ENCODE results near the gene CDH12.
"Not testable (repeated sequence)": the region's sequence is repeated elsewhere in the genome, so short reads cannot be mapped to it uniquely, and the experiment has no call there.

CDH12 gene

GRCh38 chr5:22549876-22550671 lies 303.1 kb downstream of the CDH12 start:
- no peak for DNase-seq

- DNase-seq: no peak
Measured at GRCh38 chr5:22542340-22542739, 310.8 kb downstream of the CDH12 start.

- DNase-seq: no peak
Measured at GRCh38 chr5:22541037-22541436, 312.1 kb downstream of the CDH12 start.

- DNase-seq: no peak
Measured at GRCh38 chr5:22539762-22540161, 313.4 kb downstream of the CDH12 start.

GRCh38 chr5:22531986-22532385 lies 321.2 kb downstream of the CDH12 start:
- no peak for DNase-seq

DNA sequence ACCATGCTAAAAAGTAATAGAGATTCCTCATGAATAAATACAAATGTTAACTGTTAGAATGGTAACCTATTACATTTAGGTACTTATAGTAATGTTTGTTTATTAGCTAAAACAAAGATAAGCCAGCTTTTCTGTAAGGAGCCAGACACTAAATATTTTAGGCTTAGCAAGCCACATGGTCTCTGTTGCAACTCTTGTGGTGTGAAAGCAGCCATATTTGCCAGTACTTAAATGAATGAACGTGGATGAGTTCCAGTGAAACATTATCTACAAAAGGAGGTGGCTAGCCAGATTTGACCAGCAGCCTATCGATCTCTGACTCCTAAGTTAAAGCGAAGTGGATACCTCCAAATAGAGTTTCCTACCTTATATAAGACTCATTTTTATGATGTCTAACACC lies 331.6 kb downstream of the CDH12 start:
- DNase-seq: no peak

DNA sequence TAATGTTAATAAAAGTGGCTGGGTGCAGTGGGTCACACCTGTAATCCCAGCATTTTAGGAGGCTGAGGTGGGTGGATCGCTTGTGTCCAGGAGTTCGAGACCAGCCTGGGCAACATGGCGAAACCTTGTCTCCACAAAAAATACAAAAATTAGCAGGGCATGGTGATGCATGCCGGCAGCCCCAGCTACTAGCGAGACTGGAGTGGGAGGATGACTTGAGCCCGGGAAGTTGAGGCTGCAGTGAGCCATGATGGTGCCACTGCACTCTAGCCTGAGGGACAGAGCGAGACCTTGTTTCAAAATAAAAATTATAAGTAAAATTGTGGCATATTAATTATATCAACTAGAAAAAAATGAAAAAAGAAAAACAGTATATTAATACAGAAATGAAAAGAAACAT lies 336.6 kb downstream of the CDH12 start:
- not testable (repeated sequence) for DNase-seq

GRCh38 chr5:22514231-22514630 lies 338.9 kb downstream of the CDH12 start:
- DNase-seq: no peak

DNA sequence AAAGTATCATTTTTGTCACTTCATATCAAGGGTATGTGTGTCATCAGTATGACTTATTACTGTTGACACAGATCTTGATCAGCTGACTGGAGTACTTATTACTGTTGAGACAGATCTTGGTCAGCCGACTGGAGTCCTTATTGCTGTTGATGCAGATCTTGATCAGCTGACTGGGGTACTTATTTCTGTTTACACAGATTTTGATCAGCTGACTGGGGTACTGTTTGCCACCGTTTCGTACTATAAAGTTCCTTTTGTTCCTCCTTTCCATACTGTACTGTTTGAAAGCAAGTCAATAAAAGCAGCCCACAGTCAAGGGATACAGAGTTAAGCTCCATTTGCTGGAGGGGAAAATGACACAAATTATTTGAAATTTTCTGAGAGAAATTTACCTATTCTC lies 347.3 kb downstream of the CDH12 start:
- DNase-seq: no peak

GRCh38 chr5:22504411-22504810 lies 348.7 kb downstream of the CDH12 start:
- no peak for DNase-seq

- no peak for DNase-seq
Measured at GRCh38 chr5:22500556-22500955, 352.6 kb downstream of the CDH12 start.

DNA sequence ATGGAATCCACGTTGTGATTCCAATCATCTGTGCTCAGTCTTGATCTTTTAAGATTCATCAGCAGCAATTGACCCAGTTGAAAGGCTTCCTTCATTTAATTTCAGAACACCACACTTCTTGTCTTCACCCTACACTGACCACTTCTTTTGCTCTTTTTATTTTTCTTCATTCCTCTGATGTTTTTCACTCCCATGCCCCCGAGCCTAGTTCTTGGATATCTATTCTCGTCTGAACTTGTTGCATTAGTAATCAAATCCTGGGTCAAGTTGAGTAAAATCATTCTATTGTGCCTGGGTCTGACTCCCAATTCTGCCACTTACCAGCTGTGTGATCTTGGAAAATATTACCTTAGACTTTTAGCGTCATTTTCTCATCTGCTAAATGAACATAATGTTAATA lies 356.5 kb downstream of the CDH12 start:
- DNase-seq: no peak

- DNase-seq: no peak
Measured at GRCh38 chr5:22495016-22495720, 358.0 kb downstream of the CDH12 start.

- DNase-seq: no peak
Measured at GRCh38 chr5:22488427-22488826, 364.7 kb downstream of the CDH12 start.

DNA sequence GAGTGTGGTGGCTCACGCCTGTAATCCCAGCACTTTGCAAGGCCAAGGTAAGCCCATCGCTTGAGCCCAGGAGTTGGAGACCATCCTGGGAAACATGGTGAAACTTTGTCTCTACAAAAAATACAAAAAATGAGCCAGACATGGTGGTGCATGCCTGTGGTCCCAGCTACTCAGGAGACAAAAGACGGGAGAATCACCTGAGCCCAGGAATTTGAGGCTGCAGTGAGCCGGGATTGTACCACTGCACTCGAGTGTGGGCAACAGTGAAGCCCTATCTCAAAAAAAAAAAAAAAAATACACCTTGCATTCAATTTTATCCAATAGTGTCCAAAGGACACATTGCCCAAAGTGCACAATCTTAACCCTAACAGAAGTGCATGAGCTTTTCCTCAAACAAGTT lies 372.8 kb downstream of the CDH12 start:
- DNase-seq: no peak

DNA sequence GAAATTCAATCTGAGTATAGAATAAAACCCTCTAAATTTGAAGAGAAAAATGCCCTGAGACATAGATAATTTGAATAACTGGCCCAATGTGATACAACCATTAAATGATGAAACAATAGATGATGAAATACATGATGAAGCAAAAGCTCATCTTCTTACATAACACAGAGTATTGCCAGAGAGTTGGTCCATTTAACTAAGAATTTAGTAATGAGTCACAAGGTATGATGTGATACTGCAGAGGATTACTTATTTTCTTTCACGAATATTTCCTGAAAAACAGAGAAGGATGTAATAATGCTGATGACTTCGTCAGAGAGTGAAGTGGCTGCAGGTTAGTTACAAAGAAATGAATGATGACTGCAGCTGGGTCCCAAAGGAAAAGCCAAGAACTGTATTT lies 379.3 kb downstream of the CDH12 start:
- no peak for DNase-seq

DNA sequence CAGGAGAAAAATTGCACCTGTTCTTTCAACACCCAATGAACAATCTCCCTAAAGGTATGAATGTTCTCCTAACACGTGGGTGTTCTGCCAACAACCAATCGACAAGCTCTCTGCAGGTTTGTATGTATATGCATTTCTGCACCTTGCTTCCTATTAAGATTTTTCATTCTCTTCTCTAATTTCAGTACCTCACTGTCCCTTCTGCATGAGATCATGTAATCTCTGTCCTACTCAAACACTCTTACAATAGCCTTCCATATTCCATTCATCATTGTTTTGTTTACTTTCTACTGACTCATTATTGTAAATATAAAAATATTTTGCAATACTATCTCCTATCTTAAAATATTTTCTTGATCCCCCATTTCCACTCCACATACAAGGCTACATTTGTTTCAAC lies 382.0 kb downstream of the CDH12 start:
- no peak for DNase-seq

- no peak for DNase-seq
Measured at GRCh38 chr5:22470408-22470807, 382.7 kb downstream of the CDH12 start.

DNA sequence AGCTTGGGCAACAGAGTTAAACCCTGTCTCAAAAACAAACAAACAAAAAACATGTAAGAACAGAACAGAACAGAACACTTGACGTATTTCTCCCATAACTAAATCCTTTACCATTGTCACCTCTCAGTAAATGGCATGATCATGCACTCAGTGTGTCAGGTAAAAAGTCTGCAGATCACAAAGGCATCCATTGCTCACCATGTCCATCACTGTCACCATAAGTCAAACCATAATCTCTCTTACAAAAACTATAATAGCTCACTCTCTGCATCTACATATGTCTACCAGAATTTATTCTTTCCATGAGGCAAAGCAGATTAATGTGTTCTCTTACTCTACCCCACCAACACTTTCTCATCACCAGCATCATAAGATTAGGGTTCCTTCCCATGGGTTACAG lies 387.5 kb downstream of the CDH12 start:
- DNase-seq: no peak

DNA sequence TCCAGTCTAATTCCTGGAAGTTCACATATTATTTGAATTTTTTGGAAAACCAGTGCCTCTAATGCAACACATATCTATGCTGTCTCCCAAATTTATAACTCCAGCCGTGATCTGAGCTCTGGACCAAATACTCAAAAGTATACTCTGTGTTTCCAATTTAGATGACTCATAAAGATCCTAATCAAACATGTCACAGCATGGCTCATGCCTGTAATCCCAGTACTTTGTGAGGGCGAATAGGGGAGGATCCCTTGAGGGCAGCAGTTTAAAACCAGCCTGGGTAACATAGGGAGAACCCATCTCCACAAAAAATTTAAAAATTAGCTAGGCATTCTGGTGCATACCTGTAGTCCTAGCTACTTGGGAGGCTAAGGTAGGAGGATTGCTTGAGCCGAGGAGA lies 388.0 kb downstream of the CDH12 start:
- DNase-seq: no peak

- no peak for DNase-seq
Measured at GRCh38 chr5:22460189-22460588, 393.0 kb downstream of the CDH12 start.

DNA sequence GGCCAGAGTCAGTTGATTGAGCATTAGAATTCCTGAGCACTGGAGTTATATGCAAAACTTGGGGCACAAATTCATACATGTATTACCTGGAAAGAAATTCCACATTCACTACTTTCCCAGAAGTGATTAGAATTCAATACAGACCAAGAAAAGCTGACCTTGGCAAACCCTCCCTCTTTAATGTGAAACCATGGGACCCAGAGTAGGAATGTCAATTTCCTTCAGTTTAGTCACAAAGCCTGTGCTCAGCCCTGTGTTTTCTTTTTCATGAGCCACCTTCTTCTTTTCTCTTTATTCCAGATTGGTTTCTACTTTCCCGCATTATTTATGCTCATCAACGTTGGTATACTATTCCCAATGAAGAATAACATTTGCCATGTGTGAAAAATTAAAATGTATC lies 420.2 kb downstream of the CDH12 start:
- no peak for DNase-seq

DNA sequence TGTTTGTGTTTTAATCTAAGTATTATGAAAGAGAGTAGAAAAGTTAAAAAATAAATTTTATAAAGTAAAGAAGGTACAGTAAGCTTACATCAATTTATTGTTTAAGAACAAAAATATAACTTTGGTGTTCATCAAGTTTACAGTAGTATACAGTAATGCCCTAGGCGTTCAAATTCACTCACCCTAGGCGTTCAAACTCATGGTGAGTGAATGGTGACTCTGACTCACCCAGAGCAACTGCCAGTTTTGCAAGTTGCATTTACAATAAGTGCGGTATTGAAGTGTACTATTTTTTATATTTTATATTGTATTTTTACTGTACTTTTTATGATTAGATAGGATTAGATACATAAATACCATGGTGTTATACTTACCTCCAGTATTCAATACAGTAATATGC lies 421.3 kb downstream of the CDH12 start:
- DNase-seq: no peak

DNA sequence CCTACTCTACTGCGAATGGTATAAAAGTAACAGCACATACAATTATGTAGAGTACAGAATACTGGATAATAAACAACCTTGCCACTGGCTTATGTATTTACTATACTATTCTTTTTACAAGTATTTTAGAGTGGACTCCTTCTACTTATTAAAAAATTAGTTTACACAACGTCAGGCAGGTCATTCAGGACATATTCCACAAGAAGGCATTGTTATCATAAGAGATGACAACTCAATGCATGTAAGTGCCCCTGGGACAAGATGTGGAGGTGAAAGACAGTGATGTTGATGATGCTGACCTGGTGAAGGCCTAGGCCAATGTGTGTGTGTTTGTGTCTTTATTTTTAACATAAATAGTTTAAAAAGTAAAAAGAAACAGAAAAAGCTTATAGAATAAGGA lies 421.7 kb downstream of the CDH12 start:
- no peak for DNase-seq
